Heart right ventricle (tissue), 16 donors: ENCODE results near the gene KISS1R. TPM values are rescaled to one million over a fixed set of nuclear protein-coding genes. Genes with fewer than 3 reads are reported as not detected.

Source experiments
- ATAC-seq, 8 donors: fragments of 200-7000 bp; cut with Tn5 transposase; one replicate each; pipeline ENCODE4 v1.9.1; 2020; ENCODE audit warnings: mild to moderate bottlenecking in 8 of 8, moderate library complexity in 8 of 8, moderate number of reproducible peaks in 1 of 8
- DNase-seq, 2 donors: peaks; one replicate each; pipeline ENCODE4 v3.0.0-alpha.2; 2020
- H3K27ac ChIP-seq, 10 donors: fragments of 200-600 bp; sonication (generic) in 2 of 10; one replicate each; pipeline versions ENCODE4 v1.5.0 to v1.8.0; 2020 to 2022; ENCODE audit warnings: mild to moderate bottlenecking in 3 of 10
- H3K27me3 ChIP-seq, 7 donors: fragments of 200-600 bp; one replicate each; pipeline ENCODE4 v1.8.0; 2021 to 2022; ENCODE audit warnings: mild to moderate bottlenecking in 2 of 7
- H3K36me3 ChIP-seq, 9 donors: fragments of 200-600 bp; sonication (generic) in 1 of 9; one replicate each; pipeline versions ENCODE4 v1.5.0 to v1.8.0; 2020 to 2022; ENCODE audit warnings: mild to moderate bottlenecking in 2 of 9
- H3K4me1 ChIP-seq, 9 donors: fragments of 200-600 bp; sonication (generic) in 1 of 9; one replicate each; pipeline versions ENCODE4 v1.5.0 to v1.8.0; 2020 to 2022; ENCODE audit warnings: mild to moderate bottlenecking in 4 of 9
- H3K4me3 ChIP-seq, 10 donors: fragments of 200-600 bp; sonication (generic) in 2 of 10; one replicate each; pipeline versions ENCODE4 v1.5.0 to v1.8.0; 2020 to 2022; ENCODE audit warnings: mild to moderate bottlenecking in 7 of 10, moderate library complexity in 2 of 10
- H3K9me3 ChIP-seq, 11 donors: fragments of 200-600 bp in 10 of 11; sonication (generic) in 2 of 11; one replicate each; pipeline versions ENCODE4 v1.5.0 to v1.8.0; 2013 to 2022; ENCODE audit warnings: mild to moderate bottlenecking in 2 of 11, control low read depth in 1 of 11, moderate library complexity in 1 of 11
- CTCF ChIP-seq, 9 donors: fragments of 200-600 bp; sonication (generic) in 2 of 9; IDR thresholded peaks; one replicate each; pipeline versions ENCODE4 v1.5.0 to v1.8.0; 2021 to 2022; ENCODE audit warnings: antibody characterized with exemption in 9 of 9, mild to moderate bottlenecking in 5 of 9, moderate library complexity in 1 of 9
- WGBS, 2 donors: extraction: QIAGEN DNeasy Blood & Tissue Kit; methylation state at CpG; one replicate each; pipeline ENCODE4 v1.1.7; 2013; ENCODE audit warnings: inconsistent platforms in 1 of 2; 5-methylcytosine and 5-hydroxymethylcytosine counted together
- intact Hi-C, 10 donors: fragments of 100-400 bp; cut with DNase I; formaldehyde crosslinking; loops; one replicate each; pipeline versions ENCODE4 v1.11.1 to v1.14.2; 2022
- polyA plus RNA-seq, 2 donors: library from polyadenylated mRNA; stranded (reverse); fragments of 200-250 nt; gene quantifications; one replicate each; pipeline ENCODE4 v1.2.3, GENCODE V29; 2013
- total RNA-seq, 10 donors: library from RNA; stranded (reverse); fragmentation: NEBNext Ultra II Directional in 3 of 10; extraction: Animal tissue kit (Norgen Biotek cat#: 25700) in 3 of 10; gene quantifications; one replicate each; pipeline versions ENCODE4 v1.2.1 to v1.2.4, GENCODE V29; 2021 to 2023
- donor health status: Arrhythmogenic right ventricular cardiomyopathy.
- donor health status: ischemic (EF 13 %, LVEDD 7.1; RV severe dilation, severe dysfunction).
- donor health status: healthy with polysubstance abuse.
- donor health status: DM: no; HTN: yes; CAD: no.
- donor health status: DM: no; HTN: no; CAD: no.
- donor health status: ischemic (EF 25% LVEDD 6.9; RV normal size, moderate dysfunction).
- donor health status: ischemic (EF 25% LVEDD 5.7; RV mildly dilated, moderate dysfunction).
- donor health status: healthy.
- donor health status: DM: yes; HTN: yes; CAD: no.
- donor health status: Ischemic cardiomyopathy.
- donor health status: ischemic (EF 35%, LVEDD 5.7; RV mildly dilated, moderate dysfunction).
- donor health status: nonischemic (EF 11% LVEDD 7.7; RV severe dilation, severe dysfunction).
- donor health status: DM: yes; HTN: yes; CAD: no.
- donor health status: PGD.
- donor health status: ischemic (EF 29% LVEDD 5.4; RV normal size, mild dysfunction).
- donor health status: nonischemic (EF 23%, LVEDD 6.1; RV moderate dilation, normal function).

Gene KISS1R
- total and polyA plus RNA-seq, 12 donors = not detected

- Histone ChIP-seq H3K4me1 (no peaks in the 10 kb centered on the region), H3K27ac (no peak overlapping the region), H3K4me3 (no peak overlapping the region), H3K36me3 (peaks cover 0 to 74% (median 28%) of the 10 kb centered on the region in 9 donors), H3K27me3 (no peaks in the 10 kb centered on the region), H3K9me3 (no peaks in the 10 kb centered on the region)
- ATAC-seq (no peak), DNase-seq (no peak)
- intact Hi-C loops = no loop called here
- TF ChIP-seq CTCF (IDR thresholded peaks at IDR 0.05) = no peak
- WGBS, 2 donors = 90 to 91% methylated on average over 37 of the region's 37 CpGs
These were observed 37.3 kb upstream of the KISS1R start for GRCh38 chr19:879711-880438.

GRCh38 chr19:881385-882071, 35.6 kb upstream of the KISS1R start:
- no peak for TF ChIP-seq CTCF (IDR thresholded peaks at IDR 0.05)
- DNase-seq (no peak), ATAC-seq (peak in 1 of 8 donors; percentile 29)
- H3K9me3 ChIP-seq = no peaks in the 10 kb centered on the region
- no peak overlapping the region for H3K27ac ChIP-seq
- H3K36me3 ChIP-seq = peaks cover 0 to 74% (median 44%) of the 10 kb centered on the region in 9 donors
- H3K4me3 ChIP-seq = no peak overlapping the region
- intact Hi-C loops = no loop called here
- H3K4me1 ChIP-seq = no peaks in the 10 kb centered on the region
- 98% methylated on average over 34 of the region's 34 CpGs for WGBS, 2 donors
- no peaks in the 10 kb centered on the region for H3K27me3 ChIP-seq

GRCh38 chr19:882871-883497, 34.1 kb upstream of the KISS1R start:
- Histone ChIP-seq H3K27me3 (no peaks in the 10 kb centered on the region), H3K4me1 (no peaks in the 10 kb centered on the region)
- intact Hi-C loops = no loop called here

More at GRCh38 chr19:882871-883497, 34.1 kb upstream of the KISS1R start:
- TF ChIP-seq CTCF (IDR thresholded peaks at IDR 0.05) = no peak
- no peak for DNase-seq
- Histone ChIP-seq H3K36me3 (peaks cover 0 to 80% (median 38%) of the 10 kb centered on the region in 9 donors), H3K27ac (no peak overlapping the region), H3K9me3 (no peaks in the 10 kb centered on the region), H3K4me3 (no peak overlapping the region)
- ATAC-seq = peak in 1 of 8 donors; percentile 14
- WGBS, 2 donors = 93 to 94% methylated on average over 21 to 30 of the region's 30 CpGs
